DND-41 (cell line): ENCODE results near the gene ELOVL5.

Experiments
- EZH2 ChIP-seq: IDR thresholded peaks from 3 replicates; pipeline ENCODE4 v1.6.1; 2012; ENCODE audit warnings: borderline replicate concordance, low read depth, mild to moderate bottlenecking, moderate library complexity, low read length, inconsistent platforms; ENCODE audit not compliant: severe bottlenecking
- TF ChIP-seq, protein P1 (sequence below): IDR thresholded peaks from 2 replicates; pipeline ENCODE4 v1.5.1; 2012; ENCODE audit warnings: borderline replicate concordance, low read length, moderate library complexity, mild to moderate bottlenecking; ENCODE audit not compliant: poor library complexity, severe bottlenecking; ENCODE audit errors: extremely low read depth

DNA sequence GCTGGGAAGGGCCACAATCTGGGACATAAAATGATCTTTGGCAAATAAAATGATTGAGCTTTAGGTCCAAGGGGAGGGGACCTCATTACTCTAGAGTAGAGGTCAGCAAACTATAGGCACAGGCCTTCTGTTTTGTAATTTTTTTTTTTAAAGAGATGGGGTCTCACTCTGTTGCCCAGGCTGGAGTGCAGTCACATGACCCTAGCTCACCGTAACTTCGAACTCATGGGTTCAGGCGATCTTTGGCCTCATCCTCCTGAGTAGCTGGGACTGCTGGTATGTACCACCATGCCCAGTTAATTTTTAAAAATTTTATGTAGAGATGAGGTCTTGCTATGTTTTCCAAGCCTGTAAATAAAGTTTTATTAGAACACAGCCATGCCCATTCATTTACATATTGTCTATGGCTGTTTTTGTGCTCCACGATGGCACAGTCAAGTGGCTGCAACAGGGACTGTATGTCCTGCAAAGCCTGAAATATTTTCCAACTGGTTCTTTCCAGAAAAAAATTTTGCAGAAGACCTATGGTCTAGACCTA lies 82.1 kb downstream of the ELOVL5 start:
- TF ChIP-seq, protein P1, sequence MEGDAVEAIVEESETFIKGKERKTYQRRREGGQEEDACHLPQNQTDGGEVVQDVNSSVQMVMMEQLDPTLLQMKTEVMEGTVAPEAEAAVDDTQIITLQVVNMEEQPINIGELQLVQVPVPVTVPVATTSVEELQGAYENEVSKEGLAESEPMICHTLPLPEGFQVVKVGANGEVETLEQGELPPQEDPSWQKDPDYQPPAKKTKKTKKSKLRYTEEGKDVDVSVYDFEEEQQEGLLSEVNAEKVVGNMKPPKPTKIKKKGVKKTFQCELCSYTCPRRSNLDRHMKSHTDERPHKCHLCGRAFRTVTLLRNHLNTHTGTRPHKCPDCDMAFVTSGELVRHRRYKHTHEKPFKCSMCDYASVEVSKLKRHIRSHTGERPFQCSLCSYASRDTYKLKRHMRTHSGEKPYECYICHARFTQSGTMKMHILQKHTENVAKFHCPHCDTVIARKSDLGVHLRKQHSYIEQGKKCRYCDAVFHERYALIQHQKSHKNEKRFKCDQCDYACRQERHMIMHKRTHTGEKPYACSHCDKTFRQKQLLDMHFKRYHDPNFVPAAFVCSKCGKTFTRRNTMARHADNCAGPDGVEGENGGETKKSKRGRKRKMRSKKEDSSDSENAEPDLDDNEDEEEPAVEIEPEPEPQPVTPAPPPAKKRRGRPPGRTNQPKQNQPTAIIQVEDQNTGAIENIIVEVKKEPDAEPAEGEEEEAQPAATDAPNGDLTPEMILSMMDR = no peak
- TF ChIP-seq EZH2 = no peak
